Embryonic facial prominence (tissue), 1 donor: Measurements from ENCODE around the gene STK33.

Source experiments
- DNase-seq: peaks from one replicate; pipeline ENCODE4 v3.0.0-alpha.2; 2016; ENCODE audit errors: extremely low spot score

Gene STK33

DNA sequence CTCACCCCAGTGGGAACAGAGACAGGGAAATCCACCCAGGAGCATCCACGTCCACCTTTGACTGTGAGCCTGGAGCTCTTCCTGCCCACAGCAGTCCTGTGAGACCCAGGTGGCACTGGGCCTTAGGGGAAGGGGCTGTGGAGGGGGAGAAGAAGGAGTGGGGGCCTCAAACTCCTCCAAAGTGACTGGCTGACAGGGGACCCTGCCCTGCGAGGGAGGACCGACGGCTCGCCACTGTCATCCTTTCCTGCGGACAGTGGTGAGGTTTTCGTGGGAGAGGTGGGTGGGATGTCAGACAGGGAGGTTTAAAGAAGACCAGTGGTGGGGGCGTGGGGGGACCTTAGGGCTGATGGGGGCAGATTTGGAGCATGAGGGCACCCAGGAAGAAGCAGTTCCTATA is 237.8 kb downstream of the STK33 start:
- DNase-seq: no peak

DNA sequence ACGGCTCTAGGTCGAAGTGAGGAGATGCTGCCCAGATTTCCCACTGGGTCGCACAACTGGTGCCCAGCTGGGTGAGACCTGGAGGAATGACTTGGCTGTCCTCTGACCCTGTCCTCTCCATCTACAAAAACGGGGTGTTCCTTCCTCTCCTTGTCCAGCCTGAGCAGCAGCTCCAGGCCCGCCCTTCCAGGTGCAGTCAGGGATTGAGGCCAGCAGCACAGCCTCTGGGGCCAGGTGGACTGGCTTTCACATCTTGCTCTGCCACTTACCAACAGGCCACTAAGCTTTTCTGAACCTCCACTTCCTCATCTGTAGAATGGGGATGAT is 238.6 kb downstream of the STK33 start:
- DNase-seq: no peak

DNA sequence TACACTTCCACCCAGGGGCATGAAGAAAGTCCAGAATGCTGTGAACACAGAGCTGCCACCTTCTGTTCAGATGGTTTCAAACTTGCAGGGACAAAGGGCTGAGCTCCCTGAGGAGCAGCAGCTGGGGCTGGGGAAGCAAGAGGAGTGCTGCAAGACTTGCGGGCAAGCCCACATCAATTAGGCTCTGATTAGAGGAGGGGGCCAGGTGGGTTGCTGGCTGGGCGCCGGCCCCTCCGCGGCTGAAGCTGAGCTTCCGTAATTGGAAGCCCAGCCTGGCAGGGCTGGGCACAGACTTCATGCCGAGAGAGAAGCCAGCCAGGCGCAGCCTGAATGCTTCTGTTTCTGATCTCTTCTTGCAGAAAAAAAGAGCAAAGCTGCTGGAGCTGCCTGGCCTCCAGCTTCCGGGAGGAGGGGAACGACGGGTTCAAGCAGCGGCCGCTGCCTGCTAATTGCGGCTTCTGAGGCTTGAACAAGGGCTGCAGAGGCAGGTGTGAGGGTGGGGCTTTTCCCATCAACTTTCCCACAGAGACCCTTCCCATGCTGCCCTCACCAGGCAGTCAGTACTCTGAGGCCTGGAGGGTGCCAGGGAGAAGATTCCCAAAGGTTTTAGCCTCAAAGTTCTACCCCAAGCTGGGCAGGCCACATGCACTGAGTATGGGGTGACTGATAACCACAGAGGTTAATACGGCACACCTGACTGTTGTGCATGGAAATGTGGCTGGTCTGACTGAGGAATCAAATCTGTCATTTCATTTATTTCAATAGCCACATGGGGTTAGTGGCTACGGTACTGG is 239.2 kb downstream of the STK33 start:
- no peak for DNase-seq

DNA sequence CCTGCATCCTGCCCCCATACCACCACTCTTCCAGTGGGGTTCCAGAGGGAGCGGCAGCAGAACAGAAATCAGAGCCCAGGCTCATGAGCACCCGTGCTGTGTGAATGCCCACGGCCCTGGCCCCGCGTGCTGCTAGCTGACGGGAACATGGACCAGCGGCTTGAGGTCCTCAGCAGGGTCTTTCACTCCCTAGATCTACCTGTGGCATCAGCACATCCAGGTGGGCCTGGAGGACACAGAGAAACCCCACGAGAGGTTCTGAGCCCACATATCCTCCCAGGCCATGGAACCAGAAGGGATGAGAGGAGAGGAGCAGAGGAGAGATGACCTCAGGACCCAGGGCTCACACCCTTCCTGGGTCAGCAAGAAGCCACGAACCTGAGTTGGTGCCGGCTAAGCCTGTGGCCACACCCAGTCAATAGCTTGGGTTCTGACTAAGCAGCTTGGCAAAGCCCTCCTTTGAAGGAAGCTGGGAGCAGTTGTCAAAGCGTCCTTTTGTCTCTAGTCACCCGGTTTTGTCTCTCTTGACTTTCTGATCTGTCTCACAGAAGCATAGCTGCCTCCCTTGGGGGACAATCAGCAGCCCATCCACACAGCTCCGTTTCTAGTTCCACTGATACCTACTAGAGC is 241.0 kb downstream of the STK33 start:
- DNase-seq: no peak

DNA sequence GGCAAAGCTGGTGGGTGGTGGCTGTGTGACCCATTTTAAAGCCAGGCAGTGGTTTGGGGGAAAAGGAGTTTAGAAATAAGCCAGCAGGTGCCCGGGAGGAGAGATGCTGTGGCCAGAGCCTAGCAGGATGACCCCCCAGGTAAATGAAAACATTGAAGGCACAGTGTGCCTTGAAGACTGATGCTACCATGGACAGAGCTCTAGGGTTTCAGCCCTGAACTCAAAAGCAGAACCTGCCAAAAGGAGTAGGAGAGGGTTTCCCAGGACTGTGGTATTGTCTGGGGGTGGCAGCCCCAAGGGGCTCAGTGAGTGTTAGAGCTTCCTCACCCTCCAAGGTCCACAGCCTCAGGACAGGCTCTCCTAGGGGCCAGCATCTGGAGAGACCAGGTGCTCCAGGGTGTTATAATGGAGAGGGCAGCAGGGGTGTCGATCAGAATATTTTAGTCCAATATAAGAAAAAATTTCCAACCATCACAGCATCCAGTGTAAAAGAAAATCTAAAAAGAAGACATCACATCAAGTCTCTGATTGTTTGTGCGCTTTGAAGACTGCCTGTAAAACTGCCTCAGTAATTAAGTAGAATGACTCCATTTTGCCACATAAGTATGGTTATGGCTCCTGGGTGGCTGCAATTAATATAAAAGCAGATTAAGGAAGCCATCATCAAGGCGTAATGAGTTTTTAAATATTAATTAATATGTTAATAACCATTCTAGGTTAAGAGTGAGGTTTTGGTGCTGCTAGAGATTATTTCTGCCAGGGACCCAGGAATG is 241.7 kb downstream of the STK33 start:
- DNase-seq: no peak

DNA sequence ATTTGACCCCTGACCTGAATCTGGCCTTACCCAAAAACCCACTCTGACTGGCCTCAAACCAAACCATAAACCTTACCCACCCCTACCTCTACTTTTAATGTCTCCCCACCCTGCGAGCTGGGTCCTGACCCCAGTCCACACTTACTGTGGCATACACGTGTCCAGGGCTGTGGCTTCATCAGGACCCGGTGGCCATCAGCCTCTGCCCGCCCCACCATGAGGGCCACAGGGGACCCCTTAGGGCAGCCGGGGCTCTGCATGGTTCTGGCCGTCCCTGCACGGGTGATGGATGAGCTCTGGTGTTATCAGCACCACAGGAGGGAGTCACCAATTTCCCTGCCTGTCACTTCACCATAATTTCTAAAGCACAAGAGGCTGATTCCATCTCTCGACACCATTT is 242.8 kb downstream of the STK33 start:
- no peak for DNase-seq

DNA sequence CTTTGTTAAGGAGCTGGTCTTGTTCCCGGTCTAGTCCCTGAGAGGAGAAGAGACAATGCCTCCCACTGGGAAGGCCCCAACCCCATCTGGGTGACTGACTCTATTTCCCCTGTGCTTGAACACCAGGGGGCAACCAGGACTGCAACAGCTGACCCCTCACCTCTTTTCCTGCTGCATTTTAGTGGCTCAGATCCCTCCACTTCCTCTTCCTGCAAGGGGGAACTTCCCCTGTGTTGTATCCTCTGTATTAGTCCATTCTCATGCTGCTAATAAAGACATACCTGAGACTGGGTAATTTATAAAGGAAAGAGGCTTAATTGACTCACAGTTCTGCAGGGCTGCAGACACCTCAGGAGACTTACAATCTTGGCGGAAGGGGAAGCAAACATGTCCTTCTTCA is 246.1 kb downstream of the STK33 start:
- DNase-seq: no peak

DNA sequence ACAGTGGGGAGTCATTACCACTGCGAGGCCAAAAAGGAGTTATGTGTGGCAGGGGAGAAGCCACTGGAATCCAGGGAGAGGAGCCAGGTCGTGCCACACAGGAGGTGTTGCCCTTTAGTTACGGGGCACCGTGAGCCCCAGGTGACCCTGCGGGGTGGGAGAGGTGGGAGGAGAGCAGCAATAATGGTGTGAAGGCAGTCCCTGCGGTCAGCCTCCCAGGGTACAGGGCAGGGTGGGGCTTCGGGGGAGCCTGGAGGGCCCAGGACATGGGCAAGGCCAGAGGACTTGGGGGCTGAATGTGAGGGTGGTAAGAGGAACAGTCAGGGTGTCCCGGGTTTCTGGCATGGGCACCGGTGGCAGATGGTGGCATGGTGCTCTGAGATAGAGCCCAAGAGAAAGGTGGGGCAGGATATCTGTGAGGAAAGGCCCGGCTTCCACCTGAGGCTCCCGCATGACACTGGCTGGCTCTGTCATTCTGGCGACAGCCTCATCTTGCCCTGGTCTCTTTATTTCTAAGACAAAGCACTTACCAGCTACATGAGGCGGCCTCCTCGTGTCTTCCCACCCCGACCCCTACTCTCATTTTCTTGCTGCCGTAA is 247.8 kb downstream of the STK33 start:
- no peak for DNase-seq

DNA sequence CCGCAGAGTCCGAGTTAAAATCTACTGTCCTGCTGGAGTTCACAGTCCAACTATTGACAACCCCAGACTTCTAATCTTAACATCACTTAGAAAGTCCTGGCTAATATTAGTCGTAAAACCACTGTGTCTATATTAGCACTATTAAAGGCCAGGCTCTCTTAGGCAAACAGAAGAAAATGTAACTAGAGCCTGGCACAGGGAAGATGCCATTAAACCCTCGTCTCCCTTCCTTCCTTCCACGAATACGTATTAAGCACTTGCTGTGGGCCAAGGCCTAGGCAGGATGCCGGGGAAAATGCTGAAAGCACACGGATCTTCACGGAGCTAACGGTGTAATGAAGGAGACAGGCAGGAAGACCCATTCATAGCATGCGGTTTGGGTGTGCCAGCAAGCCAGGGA is 248.8 kb downstream of the STK33 start:
- DNase-seq: no peak

DNA sequence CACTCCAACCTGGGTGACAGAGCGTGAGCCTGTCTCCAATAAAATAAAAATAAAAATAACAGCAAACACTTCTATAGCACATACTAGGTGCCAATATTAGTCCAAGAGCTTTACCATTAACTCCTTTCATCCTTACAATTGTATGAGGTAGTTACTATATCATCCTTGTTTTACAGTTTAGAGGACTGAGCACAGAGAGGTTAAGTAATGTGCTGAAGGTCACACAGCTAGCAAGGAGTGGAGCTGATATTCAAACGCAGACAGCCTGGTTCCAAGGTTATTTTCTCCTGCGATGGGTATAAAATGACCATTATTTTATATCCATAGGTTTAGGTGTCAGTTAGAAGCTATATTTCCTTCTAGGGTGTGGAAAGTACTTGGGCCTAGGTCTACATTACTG is 249.7 kb downstream of the STK33 start:
- no peak for DNase-seq

DNA sequence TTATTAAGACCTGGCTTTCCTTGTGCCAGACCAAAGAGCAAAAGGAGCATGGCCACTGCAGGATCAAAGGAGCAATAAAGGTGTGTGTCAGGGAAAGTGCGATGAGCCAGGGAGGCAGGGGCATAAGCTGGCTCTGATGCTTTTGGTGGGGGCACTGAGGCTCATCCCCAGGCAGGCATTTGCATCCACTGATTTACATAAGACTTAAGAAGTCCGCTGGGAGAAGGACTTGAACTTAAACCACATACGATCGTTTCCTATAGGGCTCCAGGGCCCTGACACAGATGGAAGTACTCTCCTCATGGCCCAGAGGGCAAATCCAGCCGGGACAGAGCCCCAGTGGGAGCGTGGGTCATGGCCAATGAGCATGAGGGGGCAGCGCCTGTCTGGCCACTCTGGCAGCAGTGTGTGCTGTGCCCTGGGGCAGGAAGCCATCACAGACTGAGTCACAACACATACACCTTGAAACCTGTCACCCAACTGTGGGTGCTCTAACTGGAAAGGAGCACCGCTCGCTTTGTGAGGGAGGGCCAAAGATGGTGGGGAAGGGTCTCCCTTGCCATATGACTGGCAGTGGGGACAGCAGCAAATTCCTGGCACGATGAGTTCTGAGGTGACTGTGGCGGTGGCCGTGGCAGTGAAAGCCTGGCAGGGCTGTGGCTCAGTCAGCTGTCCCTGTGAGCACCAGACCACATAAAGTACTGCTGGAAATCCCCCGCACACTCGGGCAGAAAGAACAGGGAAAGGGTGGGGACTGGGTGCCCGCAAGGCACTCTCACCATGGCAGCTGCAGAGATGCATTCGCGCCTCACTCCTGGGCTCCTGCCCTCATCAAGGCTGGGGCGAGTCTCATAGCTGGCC is 251.0 kb downstream of the STK33 start:
- no peak for DNase-seq

DNA sequence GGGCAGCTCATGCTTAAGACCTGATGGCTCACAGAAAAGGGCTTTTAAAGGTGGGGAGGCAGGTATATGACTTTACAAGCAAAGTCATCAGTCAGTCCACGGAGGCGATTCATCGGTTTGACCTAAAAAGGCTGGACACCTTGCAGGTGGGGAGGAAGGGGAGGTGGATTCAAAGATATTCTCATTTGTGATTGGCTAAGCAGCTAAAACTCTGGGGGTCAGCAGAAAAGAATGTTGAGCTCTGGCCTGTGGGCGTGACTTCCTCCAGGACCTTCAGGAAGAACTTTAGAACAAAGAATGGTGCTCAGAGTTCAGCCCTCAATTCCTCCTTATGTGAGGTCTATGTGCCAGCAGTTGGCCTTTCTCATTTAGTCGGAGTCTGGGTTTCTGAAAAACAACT is 252.0 kb downstream of the STK33 start:
- DNase-seq: no peak
